Measurements from ENCODE around the gene CRY2.
"Not testable (repeated sequence)": the region's sequence is repeated elsewhere in the genome, so short reads cannot be mapped to it uniquely, and the experiment has no call there.

CRY2 gene

DNA sequence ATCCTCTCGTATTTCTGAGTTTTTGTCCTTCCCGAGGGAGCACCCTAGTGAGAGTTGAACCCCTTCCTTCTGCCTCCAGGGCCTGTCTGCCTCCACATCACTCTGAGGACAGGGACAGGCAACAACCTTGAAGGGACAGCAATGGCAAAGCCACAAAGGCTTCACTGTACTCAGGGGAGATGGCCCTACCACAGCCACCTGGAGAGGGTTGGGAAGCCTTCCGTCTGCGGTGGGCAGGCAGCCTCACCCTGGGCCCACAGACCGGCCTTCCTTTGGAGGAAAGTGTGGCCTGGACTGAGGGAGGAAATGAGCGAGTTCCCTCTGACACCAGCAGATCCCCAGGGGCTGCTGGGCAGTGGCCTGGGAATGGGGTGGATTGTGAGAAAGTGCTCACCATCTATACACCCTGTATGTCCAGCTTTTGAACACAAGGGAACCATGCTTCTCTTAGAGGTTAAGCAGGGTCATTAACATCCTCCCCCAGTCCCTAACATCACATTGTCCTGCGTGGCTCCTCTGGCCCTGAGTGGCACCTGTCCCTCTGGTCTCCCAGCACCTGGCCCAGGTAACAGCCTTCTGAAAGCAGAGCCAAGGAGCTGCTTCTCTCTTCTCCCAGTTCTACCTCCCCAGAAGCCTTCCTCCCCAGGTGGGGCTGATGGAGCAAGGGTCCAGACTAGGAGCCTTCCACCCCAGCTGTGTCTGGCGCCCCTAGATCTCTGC, 35.5 kb upstream of the CRY2 start:
- in situ Hi-C loops (cut with HindIII; ENCODE audit: low sequenced_read_pairs) = no loop called here

DNA sequence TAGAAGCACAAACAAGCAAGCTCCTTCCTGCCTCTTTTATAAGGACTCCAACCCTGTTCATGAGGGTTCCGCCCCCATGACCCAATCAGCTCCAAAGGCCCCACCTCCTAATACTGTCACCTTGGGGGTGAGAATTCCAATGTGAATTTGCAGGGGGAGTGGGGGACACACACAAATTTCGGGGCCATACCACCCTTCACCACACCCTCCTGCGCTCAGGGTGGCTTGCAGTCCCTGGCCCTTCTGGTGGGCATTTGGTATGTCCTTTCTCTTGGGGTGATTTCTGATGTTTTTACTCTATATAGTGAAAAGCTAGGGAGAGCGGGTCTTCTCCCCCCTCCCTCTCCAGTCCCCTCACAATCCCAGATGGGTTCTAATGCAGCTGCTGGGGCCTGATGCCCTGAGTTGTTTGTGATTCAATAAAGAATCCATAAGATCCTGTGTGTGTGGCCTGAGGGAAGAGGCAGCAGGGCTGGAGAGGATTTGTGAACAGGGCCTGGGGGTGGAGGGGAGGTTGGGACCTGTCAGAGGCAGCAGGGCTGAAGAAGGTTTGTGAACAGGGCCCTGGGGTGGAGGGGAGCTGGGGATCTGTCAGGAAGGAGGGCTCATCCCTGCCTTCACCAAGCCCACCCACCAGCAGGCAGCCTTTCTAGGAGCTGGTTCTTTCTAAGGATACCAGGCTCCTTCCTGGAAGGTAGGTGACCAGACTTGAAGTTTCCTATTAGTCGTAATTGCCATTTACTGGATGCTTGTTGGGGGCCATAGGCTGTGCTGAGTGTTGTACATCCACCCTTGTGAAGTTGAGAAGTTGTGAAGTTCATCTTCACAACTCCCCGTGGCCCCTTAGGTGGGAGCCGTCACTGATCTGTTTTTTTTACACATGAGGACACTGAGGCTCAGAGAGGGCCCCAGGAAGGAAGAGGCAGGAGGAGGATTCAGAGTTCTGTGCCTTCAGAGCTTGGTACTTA, 34.4 kb upstream of the CRY2 start:
- in situ Hi-C loops (cut with HindIII; ENCODE audit: low sequenced_read_pairs) = no loop called here

DNA sequence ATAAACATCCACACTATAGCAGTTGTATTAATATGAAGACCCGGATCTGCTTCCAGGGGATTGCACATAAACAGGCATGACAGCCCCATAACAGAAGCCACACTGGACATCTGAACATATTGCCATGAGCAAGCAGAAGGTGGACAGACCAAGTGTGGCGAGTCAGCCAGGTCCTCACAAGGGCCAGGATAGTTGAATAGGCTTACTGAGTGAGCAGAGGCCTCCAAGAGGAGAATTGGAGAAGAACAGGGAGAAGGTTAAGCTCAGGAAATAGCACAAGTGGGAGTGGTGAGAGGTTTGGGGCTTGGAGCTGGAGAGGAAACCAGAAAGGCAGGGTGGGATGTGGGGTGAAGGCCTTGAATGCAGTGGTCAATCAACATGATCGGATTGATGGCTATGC, 31.5 kb upstream of the CRY2 start:
- in situ Hi-C loops (cut with HindIII; ENCODE audit: low sequenced_read_pairs) = no loop called here

DNA sequence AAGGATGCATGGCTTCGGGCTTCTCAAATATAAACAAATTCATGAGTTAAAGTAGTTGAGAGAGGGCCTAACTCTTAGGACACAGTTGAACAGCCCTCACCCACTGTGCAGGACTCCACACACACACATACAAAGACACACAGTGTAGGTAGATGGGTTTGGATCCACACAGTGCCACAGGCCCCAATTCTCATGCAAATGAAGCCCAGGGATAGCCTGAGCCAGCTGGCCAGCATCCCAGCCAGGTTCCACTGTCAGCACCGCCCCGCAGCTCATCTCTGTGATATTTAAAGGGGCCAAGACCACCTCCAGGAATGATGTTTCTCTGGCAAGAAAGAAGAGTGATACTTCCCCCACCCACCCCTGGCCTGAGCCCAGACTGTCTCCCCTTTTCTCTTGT, 30.7 kb upstream of the CRY2 start:
- in situ Hi-C loops (cut with HindIII; ENCODE audit: low sequenced_read_pairs) = no loop called here

DNA sequence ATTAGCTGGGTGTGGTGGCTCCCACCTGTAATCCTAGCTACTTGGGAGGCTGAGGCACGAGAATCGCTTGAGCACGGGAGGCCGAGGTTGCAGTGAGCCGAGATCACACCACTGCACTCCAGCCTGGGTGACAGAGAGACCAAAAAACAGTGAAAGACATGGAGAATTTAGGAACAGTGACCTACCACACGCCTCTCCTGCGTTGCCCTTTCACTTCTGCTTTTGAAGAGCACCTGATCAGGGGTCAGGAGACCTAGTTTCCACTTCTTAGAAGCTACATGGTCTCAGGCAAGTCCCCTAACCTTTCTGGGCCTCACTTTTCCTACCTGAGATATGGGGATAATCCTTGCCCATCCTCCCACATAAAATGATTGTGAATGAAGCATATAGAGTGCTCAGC, 30.1 kb upstream of the CRY2 start:
- in situ Hi-C loops (cut with HindIII; ENCODE audit: low sequenced_read_pairs) = no loop called here

DNA sequence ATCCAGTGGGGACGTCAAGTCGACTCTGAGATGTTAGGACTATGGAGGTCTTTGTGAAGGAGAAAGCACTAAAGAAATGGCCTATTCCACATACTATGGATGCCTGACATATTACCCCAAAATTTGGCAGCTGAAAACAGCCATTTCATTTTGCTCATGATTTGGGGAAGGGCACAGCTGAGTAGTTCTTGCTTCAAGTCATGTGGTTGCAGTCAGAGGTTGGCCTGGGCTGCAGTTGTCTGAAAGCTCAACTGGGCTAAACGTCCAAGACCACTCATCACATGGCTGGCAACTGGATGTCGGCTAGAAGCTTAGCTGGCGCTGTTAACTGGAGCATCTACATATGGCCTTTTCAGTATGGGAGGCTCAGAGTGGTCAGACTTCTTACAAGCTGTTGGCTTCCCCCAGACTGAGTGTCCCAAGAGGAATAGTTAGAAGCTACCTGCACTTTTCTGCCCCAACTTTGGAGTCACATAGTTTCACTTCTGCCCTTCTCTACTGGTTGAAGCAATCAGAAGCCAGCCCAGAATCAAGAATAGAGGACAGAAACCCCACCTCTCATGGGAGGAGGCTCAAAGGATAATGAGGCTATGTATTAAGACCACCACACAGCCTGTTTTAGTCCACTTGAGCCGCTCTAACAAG, 28.2 kb upstream of the CRY2 start:
- in situ Hi-C loops (cut with HindIII; ENCODE audit: low sequenced_read_pairs) = no loop called here

DNA sequence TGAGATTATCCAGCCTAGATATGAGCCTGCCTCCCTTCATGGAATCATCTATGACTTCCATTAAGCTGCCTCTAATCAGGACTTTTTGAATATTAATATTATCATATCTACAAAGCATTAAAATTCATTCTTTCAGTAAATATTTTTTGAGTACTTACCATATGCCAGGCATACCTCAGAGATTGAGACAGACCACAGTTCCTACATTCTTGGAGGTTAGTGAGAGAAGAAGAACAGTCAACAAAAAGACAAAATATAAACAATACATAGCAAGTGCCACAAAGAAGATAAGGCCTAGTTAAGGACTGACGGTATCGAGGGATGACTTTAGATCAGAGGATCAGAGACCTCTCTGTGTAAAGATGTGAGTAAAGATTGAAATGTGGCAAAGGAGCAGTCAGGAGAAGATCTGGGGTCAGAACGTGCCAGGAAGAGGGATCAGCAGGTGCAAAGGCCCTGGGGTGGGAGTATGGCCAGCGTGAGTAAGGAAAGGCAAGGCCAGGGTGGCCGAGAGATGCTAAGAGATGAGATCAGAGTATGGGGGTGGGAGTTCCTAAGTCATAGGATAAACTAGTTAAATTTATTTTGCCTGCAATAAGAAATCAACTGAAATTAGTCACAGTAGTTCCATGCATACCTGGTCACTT, 26.9 kb upstream of the CRY2 start:
- in situ Hi-C loops (cut with HindIII; ENCODE audit: low sequenced_read_pairs) = no loop called here

DNA sequence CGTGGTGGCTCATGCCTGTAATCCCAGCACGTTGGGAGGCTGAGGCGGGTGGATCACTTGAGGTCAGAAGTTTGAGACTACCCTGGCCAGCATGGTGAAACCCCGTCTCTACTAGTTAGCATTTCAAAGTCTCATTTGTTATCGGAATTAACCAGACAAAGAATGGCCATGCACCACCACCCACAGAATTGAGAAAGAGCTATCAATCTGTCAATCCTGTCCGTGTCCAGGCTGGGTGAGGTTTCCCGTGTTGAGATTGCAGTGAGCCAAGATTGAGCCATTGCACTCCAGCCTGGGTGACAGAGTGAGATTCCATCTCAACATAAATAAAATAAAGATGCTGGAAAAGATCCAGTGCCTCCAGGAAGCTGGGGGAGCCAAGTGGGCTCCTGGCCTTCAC, 20.8 kb upstream of the CRY2 start:
- in situ Hi-C loops (cut with HindIII; ENCODE audit: low sequenced_read_pairs) = not testable (repeated sequence)

DNA sequence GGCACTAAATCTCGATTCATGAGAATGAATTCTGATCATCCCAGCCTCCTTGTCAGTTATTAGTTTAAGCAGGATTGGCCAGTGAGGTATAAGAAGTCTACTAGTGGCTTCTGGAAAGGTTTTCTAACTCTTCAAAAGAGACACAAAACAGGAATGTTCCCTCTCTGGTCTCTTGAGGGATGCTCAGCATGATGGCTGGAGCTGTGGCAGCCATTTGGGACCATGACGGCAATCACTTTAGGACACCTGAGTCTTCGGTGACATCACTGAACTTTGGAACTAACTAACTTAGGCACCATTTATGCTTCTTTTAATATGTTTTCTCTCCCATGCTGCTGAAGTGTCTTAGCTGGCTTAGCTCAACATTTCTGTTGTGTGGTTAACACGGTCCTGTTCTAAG, 20.2 kb upstream of the CRY2 start:
- in situ Hi-C loops (cut with HindIII; ENCODE audit: low sequenced_read_pairs) = no loop called here

DNA sequence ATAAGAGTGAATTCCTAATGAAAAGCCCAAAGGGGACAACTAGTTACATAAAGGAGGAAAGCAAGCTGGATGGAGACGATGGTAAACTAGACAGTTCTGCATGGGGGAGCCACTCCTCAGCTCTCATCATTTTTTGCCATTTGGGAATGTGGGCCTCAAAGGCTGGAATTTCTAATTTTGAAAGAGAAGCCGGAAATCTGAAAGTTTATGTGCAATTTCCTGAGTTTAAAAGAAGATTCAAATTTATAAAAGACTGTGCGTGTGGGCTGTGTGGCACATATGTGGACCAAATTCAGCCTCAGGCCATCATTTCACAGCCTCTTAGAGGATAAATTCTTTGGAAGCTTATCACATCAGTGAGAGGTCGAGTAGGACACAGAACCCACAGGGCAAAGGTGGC, 18.3 kb upstream of the CRY2 start:
- in situ Hi-C loops (cut with HindIII; ENCODE audit: low sequenced_read_pairs) = no loop called here

DNA sequence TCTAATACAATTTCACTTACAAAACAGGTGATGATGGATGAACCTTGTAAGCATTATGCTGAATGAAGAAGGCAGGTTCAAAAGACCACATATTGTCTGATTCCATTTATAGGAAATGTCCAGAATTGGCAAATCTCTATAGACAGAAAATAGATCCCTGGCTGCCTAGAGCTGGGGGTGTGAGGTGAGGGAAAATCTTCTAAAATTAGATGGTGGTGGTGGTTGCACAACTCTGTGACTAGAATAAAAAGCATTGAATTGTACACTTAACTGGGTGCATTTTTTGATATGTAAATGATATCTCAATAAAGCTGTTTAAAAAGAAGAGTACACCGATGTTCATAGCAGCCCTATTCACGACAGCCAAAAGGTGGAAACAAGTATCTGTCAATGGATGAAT, 16.7 kb upstream of the CRY2 start:
- in situ Hi-C loops (cut with HindIII; ENCODE audit: low sequenced_read_pairs) = no loop called here

DNA sequence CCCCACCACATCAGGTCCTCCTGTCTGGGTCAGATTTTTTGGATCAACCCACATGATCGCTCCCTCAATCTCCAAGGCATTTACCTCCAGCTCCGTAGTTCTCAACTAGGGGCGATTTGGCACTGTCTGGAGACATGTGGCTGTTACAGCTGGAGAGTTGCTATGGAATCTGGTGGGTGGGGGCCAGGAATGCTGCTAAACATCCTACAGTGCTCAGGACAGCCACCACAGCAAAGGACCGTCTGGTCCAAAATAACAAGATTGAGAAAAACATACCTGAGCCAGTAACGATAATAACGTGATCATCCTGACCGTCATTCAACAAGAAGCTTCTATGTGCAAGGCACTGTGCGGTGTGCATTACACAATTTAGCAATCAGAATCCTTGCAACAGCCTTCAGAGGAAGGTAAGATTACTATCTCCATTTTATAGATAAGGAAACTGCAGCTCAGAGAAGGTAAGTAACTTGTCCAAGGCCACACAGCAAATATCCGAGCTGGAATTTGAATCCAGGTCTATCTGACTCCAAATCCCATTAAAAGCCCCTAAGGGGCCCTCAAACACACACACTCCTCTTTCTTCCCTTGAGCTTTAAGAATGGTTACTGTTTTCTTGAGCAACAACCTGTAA, 14.3 kb upstream of the CRY2 start:
- in situ Hi-C loops (cut with HindIII; ENCODE audit: low sequenced_read_pairs) = no loop called here

DNA sequence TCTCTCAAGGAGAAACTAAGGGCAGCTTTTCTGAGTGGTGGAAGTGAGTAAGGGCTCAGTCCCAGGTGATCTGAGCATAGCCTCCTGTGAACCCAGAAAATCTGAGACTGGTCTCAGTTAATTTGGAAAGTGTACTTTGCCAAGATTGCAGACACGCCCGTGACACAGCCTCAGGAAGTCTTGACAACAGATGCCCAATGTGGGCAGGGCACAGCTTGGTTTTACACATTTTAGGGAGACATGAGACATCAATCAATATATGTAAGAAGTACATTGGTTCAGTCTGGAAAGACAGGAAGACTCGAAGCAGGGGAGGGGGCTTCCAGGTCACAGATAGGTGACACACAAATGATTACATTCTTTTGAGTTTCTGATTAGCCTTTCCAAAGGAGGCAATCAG, 13.5 kb upstream of the CRY2 start:
- in situ Hi-C loops (cut with HindIII; ENCODE audit: low sequenced_read_pairs) = no loop called here

DNA sequence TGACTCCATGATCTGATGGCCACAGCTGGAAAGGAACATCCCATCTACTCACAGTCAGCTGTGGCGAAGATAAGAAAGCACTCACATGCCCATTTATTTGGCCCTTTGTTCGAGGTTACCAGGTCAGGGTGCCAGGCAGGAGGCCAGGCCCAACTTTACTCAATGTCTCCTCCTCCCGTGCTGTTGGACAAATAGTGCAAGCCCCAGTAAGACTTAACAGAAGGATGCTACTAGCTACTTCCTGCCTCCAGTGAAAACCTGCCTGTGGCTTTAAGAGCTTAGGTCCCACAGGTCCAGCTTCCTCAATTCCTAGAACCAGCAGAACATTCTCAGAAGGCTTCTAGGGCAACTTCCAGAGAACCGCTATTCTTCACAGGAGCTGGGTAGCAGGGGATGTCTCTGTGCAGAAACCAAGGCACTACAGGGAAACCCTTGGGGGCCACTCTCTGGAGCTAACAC, 12.9 kb upstream of the CRY2 start:
- in situ Hi-C loops (cut with HindIII; ENCODE audit: low sequenced_read_pairs) = no loop called here

DNA sequence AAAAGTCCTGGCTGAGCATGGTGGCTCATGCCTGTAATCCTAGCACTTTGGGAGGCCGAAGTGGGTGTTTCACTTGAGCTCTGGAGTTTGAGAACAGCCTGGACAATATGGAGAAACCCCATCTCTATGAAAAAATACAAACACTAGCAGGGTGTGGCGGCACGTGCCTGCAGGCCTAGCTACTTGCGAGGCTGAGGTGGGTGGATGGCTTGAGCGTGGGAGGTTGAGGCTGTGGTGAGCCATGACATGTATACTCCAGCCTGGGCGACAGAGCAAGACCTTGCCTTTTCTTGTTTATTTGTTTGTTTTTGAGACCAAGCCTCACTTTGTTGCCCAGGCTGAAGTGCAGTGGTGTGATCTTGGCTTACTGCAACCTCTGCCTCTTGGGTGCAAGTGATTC, 8.1 kb upstream of the CRY2 start:
- in situ Hi-C loops (cut with HindIII; ENCODE audit: low sequenced_read_pairs) = no loop called here

DNA sequence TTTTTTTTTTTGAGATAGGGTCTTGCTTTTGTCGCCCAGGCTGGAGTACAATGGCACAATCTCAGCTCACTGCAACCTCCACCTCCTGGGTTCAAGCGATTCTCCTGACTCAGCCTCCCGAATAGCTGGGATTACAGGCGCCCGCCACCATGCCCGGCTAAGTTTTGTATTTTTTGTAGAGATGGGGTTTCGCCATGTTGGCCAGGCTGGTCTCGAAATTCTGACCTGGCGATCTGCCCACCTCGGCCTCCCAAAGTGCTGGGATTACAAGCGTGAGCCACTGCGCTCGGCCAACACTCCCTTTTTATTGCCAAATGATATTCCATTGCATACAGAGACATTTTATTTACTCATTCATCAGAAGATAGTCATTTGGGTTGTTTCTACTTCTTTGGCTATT, 7.0 kb upstream of the CRY2 start:
- in situ Hi-C loops (cut with HindIII; ENCODE audit: low sequenced_read_pairs) = not testable (repeated sequence)

DNA sequence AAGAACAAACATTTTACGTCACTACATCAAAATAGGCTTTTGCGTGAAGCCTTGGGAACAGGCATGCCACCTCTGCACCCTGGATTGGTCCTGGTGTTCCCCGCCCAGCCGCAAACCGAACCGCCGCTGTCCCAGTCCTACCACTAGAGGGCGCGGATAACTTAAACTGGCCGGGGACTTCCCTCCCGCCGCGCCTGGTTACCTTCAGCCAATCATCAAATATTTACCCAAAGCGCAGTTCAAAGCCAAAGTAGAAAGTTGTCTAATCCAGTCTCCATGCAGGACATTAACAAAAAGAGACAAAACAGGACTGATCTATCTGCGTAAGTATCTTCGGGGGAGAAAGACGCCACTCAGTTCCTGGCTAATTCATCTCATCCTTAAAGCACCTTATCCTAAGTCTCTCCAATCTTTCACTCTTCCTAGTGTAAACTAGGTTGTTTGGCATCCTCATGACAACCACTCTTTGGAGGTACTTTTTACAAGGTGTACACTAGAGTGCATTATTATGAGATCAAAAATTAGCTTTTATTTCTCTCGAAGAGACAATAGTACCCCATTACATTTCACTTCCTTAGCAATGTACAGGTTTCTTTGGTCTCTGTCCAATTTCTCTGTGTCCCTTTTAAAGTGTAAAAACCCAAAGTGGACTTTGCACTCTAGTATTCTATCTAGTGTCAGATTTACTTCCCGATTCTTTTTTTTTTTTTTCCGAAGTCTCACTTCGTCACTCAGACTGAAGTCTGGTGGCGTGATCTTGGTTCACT, 3.9 kb upstream of the CRY2 start:
- in situ Hi-C loops (cut with HindIII; ENCODE audit: low sequenced_read_pairs) = no loop called here

DNA sequence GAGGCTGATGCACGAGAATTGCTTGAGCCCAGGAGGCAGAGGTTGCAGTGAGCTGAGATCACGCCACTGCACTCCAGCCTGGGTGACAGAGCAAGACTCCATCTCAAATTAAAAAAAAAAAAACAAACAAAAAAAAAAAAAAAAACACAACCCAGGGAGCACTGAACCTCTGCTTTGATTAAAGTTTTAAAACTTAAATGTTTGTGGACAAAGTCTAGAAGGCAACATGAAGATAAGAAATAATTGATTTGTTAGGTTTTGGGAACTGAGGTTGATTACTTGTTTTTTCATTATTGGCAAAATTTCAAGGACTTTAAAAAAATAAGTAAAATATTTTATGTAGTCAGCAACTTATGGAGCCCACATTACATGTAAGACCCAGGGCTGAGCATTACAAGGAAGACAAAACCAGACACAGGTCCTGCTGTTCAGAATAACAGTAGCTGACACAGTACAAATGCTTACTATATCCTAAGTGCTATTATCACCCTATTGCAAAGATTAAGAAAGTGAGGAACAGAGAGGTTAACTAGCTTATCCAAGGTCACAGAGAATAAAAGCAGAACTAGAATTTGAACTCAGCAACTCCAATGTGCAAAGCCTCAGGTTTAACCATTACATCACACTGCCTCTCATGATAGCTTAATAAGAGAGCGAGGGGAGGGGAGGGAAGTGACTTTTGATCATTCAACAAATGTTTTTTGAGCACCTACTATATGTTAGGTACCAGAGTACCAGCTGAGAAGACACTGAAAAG, 2.3 kb upstream of the CRY2 start:
- in situ Hi-C loops (cut with HindIII; ENCODE audit: low sequenced_read_pairs) = no loop called here

DNA sequence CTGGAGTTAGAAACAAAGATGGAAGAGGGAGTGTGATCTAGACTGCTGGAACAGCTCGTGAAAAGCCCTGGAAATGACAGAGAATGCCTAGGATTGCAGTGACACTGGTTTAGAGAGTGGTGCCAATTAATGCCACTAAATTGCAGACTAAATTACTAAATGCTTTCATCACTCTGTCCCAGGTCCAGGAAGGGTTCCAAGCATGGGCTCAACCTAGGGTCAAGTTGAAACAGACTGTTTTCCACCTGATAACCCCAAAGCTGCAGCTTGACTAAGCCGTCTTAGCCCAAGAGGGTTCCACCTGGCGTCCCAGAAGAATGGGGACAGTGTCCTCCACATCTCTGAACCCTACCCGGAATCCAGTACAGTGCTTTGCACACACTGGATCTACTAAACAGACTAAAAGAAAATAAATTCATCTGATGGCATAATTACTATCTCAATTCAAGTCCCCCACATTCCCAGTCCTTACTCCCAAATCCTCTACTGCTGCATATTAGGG, 1.1 kb upstream of the CRY2 start:
- in situ Hi-C loops (cut with HindIII; ENCODE audit: low sequenced_read_pairs) = no loop called here
